Stimulated activated CD4-positive, alpha-beta T cell treated with anti-CD3 and anti-CD28 coated beads, Interleukin-15, amount 100 ng/mL, for 24 hours (primary cell): ENCODE data around the gene SOBP.
"Not testable (repeated sequence)": the region's sequence is repeated elsewhere in the genome, so short reads cannot be mapped to it uniquely, and the experiment has no call there.

Source experiments
- DNase-seq: peaks from one replicate; pipeline ENCODE4 v3.0.0-alpha.2; 2020

The SOBP gene, protein sequence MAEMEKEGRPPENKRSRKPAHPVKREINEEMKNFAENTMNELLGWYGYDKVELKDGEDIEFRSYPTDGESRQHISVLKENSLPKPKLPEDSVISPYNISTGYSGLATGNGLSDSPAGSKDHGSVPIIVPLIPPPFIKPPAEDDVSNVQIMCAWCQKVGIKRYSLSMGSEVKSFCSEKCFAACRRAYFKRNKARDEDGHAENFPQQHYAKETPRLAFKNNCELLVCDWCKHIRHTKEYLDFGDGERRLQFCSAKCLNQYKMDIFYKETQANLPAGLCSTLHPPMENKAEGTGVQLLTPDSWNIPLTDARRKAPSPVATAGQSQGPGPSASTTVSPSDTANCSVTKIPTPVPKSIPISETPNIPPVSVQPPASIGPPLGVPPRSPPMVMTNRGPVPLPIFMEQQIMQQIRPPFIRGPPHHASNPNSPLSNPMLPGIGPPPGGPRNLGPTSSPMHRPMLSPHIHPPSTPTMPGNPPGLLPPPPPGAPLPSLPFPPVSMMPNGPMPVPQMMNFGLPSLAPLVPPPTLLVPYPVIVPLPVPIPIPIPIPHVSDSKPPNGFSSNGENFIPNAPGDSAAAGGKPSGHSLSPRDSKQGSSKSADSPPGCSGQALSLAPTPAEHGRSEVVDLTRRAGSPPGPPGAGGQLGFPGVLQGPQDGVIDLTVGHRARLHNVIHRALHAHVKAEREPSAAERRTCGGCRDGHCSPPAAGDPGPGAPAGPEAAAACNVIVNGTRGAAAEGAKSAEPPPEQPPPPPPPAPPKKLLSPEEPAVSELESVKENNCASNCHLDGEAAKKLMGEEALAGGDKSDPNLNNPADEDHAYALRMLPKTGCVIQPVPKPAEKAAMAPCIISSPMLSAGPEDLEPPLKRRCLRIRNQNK

DNA sequence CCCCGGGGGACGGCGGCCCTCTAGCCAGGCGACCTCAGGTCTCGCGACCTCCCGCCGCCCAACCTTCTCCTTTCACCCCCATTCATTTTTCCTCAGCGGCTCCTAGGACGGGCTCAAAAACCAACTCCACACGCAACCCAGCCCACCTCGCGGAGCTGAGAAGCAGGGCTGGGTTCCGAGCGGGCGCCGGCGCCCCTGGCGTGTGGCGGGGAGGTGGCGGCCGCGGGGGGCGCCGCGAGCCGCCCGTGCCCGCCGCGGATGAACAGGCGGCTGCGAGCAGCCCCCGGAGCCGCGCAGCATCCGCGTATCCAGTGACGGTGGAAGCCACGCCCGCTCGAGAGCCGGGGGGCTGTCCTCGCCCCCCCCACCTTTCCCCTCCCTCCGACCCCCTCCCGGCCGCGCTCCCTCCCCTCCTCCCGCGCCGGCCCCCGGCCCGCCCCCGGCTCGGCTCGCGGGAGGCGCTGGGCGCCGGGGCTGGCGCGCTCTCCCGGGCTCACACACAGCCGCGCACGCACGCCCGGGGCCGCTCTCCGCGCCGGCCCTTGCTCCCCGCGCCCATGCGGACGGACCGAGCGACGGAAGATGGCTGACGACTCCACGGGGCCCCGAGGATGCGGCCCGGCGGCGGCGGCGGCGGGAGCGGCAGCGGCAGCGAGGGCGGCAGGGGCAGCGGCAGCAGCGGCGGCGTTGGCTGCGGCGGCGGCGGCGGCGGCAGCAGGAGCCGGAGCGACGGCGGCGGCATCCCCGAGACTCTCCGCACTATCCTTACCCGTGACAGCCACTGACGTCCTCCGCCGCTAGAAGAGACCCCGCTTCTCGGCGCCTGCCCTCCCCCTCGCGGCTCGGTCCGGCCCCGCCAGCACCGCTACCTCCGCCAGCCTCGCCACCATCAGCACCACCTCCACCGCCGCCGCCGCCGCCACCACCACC is at the start of gene SOBP:
Gene SOBP (plus strand): TSS at position 482 of the 930 bp plus-strand sequence. CDS start 500 bp downstream, outside the sequence.
- DNase-seq, result peak; percentile 56

DNA sequence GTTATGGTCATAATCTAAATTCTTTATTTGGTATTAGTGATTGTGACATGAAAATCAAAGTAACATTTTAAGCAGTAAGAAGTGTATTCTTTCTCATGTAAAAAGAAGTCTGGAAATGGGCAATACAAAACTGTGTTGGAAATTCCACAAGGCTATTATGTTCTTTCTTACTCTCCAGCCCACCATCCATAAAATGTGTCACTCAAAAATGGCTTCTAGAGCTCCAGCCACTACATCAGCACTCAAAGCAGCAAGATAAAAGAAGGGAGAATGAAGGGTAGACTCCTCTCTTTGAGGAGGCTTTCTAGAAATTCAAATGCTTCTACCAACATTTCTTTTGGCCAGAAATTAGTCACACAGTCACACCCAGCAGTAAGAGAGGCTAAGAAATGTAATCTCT is 49.0 kb upstream of the SOBP start:
- no peak for DNase-seq

DNA sequence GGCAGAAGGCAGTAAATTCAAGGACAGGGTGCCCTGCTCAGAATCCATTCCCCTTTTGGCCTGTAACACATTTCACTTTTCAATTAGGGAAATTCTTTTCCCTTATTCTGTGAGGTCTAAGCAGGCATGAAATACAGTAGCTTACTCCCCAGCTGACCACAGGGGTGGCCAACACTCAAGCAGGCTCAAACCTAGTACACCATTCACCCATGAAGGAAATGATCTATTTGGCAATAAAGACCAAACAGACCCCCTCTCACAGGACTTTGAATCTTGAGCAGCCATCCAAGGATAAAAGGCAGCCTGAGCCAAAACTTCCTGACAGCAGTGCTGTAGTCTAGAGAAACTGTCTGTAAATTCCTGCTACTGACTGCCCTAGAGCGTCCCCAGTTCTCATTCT is 48.2 kb upstream of the SOBP start:
- DNase-seq, result no peak

DNA sequence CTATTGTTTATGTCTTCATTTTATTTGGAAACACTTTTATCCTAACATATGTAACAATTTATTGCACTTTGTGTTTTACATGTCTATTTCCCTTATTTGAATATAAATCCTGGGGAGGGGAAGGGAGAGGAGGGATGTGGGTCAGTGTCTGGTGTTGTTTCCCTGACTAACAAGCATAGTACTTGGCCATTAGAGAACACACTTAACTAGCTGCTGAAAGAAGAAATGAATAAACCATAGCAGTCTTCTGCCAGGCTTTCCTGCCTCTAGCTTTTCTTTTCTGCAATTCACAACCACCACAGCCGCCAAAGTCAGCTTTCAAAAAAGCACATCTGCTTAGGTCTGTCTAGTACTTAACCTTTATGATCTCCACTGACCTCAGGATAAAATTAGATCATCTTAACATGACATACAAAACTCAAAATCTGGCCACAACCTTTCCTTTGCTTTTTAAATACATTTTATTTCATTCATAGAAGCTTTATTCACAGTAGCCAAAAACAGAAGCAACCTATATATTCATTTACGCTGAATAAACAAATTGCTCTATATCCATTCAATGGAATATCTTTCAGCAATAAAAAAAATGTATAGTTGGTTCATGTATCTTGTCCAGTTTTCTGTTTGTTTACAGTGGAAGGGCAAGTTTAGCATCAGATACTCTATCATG is 46.8 kb upstream of the SOBP start:
- DNase-seq, result no peak

DNA sequence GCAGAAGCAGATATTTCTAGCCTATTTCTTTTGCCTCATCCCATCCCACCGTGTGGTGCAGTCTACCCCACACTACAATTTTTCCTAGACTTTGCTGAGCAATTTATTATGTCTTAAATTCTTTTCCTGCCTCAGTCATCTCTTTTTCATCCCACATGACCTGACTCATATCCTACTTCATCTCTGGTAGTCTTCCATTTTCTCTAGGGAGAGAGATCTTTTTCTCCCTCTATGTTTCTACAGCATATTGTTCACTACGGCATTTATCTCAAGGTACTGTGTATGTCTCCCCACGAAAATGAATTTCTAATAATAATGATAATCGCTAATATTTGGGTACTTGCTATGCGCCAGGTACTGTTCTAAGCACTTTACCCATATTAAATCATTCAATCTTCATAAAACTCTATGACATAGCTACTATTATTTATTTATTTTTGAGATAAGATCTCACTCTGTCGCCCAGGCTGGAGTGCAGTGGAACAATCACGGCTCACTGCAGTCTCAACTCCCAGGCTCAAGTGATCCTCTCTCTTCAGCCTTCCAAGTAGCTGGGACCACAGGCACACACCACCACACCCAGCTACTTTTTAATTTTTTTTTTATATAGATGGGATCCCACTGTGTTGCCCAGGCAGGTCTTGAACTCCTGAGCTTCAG is 46.2 kb upstream of the SOBP start:
- DNase-seq, result no peak

DNA sequence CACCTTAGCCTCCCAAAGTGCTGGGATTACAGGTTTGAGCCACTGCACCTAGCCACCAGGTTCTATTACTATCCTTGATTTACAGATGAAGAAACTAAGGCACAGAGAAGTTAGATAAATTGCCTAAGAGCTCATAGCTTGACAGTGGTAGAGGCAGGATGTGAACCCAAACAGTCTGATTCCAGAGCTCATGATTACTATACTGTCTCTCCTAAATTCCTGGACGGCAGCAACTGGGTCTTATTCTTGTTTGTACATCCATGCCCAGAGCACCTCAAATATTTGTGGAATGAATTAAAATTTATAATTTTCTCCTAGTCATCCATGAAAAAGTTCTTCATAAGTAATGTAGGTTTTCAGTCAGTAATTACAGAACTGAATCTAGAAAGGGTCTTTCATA is 45.6 kb upstream of the SOBP start:
- DNase-seq, result no peak

DNA sequence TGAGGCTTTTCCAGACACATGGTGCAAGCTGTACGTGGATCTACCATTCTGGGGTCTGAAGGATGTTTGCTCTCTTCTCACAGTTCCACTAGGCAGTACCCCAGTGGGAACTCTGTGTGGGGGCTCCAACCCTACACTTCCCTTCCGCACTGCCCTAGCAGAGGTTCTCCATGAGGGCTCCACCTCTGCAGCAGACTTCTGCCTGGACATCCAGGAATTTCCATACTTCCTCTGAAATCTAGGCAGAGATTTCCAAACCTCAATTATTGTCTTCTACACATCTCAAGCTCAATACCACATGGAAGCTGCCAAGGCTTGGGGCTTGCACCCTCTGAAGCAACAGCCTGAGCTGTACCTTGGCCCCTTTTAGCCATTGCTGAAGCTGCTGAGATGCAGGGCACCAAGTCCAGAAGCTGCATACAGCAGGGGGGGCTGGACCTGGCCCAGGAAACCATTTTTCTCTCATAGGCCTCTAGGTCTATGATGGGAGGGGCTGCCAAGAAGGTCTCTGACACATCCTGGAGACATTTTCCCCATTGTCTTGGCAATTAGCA is 42.2 kb upstream of the SOBP start:
- no peak for DNase-seq

DNA sequence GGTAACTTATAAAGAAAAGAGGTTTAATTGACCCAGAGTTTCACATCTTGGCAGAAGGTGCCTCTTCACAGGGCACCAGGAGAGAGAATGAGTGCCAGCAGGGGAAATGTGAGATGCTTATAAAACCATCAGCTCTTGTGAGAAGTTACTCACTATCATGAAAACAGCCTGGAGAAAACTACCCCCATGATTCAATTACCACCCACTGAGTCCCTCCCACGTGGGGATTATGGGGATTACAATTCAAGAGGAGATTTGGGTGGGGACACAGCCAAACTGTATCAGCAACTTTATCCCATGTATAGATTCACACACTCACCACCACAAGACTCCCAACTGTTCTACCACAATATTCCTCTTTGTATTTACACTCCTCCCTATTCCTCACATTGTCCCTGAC is 41.1 kb upstream of the SOBP start:
- DNase-seq, result no peak

DNA sequence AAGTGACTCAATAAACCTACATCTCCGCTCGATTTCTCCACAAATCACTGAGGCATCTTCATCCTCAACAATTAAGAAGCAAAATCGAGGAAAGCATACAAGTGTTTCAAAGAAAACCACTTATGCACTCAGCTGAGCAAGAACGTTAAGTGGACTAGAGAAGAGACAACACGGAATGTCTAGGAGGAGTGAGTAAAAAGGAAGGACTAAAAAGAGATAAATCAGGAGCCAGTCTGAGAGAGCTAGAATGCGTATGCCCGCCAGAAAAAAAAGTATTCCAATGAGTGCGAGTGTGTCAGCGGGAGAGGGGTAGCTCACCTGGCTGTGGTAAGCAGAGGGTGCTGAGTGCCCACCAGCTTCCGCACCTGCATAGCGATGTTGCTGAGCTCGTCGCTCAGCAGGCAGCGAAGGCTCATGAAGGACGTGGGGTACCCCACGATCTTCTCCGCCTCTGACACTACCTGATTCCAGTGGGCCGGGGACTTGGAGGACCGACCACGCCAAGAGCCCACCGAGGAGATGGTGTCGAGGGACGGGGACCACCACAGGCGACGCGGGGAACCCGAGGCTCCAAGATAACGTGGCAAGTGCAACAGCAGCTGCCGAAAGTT is 31.1 kb upstream of the SOBP start:
- peak; percentile 49 for DNase-seq

DNA sequence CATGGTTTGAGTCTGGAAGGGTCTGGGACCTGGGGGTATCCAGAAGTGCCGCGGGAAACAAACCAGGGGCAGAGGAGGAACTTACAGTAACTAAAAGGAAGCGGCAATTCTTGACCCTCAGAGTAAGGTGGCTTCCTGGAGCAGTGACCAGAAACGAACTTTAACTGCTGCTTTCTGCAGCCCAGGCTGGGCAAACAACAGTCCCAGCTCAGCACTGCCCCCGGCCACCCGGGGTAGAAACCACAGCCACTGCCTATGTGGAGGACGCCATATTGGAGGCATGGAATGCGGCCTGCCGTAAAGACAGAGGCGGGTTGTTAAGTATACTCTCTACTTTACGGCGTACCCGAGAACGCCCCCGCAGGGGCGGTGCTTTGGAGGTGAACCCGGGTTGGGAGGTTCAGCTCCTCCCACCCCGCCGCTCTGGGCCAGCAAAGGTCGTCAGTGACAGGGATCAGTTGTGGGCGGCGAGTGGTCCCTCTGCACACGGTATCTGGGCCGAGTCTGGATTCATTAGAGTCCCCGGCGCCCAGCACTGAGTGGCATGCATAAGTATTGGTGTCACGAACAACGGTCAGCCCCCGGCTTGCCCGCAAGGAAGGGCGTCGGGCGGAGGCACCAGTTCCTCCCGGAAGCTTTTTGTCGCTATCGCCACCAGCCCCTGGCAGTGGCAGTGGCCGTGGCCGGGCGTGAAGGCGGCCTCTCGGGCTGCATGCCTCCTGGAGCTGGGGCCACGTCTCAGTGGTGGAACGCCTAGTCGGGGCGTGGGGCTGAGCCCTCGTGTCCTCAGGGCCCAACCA is 30.4 kb upstream of the SOBP start, which contains the start of gene PDSS2:
Gene PDSS2 (minus strand): TSS at position 282 of the 800 bp plus-strand sequence. CDS start 279 bp downstream, at position 3.
- peak; percentile 100 for DNase-seq

DNA sequence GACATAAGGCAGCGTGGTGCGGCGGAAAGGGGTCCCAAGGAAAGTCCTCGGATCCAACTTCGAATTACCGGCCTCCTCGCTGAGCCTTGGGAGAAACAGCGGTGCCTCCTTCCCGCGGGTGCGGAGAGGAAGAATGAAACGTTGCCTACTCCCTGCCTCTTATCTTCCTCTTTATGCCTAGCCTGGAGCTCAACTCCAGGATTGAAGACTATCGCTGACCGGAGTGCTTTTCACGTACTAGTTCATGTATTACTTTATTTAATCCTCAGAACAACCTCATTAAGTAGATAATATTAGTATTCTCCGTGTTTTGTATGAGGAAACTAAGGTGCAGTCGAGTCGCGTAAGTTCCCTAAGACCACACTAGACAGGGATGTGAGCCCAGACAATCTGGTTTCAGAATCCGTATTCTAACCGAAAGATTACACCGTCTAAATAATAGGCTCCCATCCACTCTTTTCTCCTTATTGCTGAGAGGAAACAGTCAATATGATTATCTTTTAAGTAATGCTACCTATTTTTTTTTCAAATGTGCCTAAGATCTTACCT is 29.8 kb upstream of the SOBP start:
- DNase-seq, result no peak

DNA sequence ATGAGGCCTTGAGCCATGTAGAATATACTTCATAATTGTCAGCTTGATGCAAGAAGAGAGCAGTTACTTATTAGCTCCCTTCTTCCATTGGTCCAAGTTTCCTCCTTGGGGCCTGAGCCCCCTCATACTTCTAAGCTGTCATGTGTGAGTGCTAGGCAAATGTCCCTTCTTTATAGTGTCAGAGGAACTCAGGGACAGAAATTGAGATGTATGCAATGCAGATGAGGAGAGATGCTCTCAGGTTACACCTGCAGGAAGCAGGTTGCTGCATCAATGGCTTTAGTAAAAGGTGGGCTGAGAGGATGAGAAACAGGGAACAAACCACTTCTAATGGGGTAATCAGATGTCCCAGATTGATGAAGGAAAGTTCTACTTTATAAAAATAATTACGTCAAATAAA is 23.9 kb upstream of the SOBP start:
- no peak for DNase-seq

DNA sequence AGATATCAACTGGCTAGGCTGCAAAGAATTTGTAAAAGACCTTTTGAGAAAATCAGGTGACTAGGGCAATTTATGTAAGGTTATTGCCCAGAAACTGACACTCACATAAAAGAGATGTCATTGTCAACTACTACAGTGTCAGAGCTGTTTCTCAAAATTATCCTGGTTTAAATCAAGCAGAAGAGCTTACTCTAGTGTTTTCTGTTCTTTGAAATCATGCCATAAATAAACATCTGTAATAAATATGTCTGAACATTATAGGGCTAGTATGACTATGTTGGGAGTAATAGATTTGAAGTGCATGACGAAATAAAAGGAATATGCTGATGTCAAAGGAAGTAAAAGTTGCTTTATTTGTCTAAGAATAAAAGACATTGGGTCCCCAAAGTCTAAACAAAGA is 19.6 kb upstream of the SOBP start:
- DNase-seq, result no peak

DNA sequence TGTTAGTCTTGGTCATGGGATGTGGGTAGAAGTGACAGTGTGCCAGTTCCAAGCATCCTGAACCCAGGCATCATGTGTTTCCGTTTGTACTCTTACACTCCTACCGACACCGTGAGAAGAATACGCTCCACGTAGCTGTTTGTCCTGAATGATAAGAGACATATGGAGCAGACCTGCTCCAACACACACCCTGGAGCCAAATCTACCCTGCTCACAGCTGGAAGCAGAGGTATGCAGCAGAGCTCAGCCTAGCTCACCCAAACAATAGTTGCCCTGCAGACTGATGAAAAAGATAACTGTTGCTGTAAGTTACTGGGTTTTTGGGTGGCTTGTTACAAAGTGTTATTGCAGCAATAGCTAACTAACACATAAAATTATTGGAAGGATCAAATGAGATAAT is 16.3 kb upstream of the SOBP start:
- DNase-seq, result no peak

DNA sequence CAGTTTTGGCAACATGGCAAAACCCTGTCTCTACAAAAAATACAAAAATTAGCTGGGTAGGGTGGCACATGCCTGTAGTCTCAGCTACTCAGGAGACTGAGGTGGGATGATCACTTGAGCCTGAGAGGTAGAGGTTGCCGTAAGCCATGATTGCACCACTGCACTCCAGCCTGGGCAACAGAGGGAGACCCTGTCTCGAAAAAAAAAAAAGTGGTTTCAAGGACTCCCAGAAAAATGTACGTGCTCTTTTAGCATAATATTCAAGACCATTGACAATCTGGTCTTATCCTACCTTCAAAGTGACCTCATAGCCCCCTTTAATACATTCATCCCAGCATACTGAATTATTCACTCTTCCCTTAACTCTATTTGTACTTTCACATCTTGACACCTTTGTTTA is 14.6 kb upstream of the SOBP start:
- DNase-seq, result not testable (repeated sequence)

DNA sequence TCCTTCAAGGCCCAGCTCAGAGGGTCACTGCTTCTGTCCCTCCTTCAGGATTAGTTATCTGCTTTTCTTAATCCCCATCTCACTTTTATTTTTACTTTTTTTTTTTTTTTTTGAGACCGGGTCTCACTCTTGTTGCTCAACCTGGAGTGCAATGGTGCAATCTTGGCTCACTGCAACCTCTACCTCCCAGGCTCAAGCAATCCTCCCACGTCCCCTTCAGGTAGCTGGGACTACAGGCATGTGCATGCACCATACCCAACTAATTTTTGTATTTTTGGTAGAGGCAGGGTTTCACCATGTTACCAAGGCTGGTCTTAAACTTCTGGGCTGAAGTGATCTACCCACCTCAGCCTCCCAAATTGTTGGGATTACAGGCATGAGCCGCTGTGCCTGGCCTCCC is 14.1 kb upstream of the SOBP start:
- DNase-seq, result not testable (repeated sequence)

DNA sequence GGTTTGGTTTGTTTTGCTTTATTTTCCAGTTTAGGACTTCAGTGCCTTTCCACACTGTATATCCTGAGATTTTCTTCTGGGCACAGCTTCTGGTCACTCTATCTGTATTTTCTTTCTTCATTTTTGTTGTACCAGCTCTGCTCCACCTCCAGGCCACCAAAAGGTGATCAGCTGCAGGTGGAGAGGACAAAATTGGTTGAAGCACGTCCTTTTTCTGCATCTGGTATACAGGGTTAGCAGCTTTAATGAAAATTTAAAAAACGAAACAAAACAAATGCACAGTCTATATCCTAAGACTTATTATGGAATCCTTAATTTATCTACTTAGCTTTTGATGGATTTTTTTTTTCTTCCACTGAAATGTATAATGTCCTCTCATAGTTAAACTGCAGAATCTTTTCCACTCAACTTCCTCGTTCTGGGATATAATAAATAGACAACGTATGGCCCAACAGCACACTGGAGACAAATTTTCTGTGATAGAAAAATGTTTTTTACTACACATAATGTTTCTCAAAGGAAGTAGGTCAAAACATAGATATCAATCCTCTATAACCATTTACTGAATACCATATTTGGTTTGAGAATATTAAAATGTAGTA is 10.7 kb upstream of the SOBP start:
- DNase-seq, result no peak

DNA sequence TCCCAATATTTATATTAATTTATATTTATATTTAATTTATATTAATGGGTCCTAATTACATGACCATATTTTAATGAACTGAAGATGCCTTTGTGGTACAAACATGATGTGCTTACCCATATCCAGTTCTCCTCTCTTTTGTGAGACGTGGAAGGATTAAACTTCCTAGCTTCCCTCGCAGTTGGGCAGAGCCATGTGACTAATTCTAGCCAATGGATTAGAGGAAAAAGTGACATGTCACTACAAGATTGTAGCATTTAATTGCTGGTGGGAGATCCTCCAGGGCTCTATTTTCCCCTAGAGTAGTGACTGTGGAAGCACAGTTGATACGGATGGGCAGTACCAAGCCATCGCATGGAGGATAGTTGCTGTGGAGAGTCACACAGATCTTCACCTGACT is 4.8 kb upstream of the SOBP start:
- DNase-seq, result no peak

DNA sequence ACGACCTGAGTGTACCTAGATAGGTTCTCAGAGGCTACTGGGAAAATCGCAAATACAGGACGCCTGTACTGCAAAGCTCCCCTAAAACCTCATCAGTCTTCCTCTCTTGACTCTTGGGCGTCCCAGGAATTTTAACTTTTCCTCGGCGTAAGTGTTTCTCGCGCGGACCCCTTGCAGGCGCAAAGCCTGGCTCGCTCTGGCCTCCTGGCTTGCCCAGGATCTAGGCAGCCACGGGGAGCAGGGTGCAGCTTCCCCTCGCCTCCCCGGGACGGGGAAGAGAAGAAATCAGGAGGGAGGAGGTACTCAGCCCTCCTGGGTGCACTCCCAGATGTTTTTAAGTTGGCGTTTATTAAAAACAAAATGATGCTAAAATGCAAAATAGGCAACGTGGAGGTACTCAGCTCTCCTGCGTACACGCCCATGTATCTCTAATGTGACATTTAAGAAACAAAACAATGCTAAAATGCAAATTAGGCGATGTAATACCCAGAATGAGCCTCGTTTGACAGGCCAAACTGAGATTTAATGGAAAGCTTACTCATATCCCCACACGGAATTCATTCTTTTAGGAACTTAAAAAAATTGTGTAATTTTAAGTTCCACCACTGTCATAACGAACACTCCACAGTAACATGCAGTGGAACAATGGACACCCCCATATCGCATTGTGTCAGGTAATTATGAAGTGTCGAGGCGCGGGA is 1.6 kb upstream of the SOBP start:
- DNase-seq, result no peak
